HFFc6 (cell line): ENCODE results near the gene HOXA6. TPM values are rescaled to one million over a fixed set of nuclear protein-coding genes. Genes with fewer than 3 reads are reported as not detected.

Experiments used
- DNase-seq: peaks from one replicate; pipeline ENCODE4 v3.0.0-alpha.2; 2018
- H3K27ac Mint-ChIP-seq: 2 replicates; pipeline ENCODE4 v1.8.0; 2020; ENCODE audit warnings: mild to moderate bottlenecking, mixed read lengths
- H3K27me3 Mint-ChIP-seq: 2 replicates; pipeline ENCODE4 v1.8.0; 2021; ENCODE audit warnings: mild to moderate bottlenecking, moderate library complexity, mixed read lengths; ENCODE audit not compliant: insufficient read depth
- H3K36me3 Mint-ChIP-seq: 2 replicates; pipeline ENCODE4 v1.8.0; 2021; ENCODE audit warnings: low read depth, mixed read lengths
- H3K4me1 Mint-ChIP-seq: 2 replicates; pipeline ENCODE4 v1.8.0; 2020; ENCODE audit warnings: low read depth, mixed read lengths
- H3K4me3 Mint-ChIP-seq: 2 replicates; pipeline ENCODE4 v1.8.0; 2020; ENCODE audit warnings: mild to moderate bottlenecking, moderate library complexity, mixed read lengths
- H3K9me3 Mint-ChIP-seq: 2 replicates; pipeline ENCODE4 v1.8.0; 2020; ENCODE audit warnings: mild to moderate bottlenecking, mixed read lengths
- CTCF ChIP-seq: fragments of 200-600 bp; sonication (generic); IDR thresholded peaks from 2 replicates; pipeline ENCODE4 v1.5.0; 2021; ENCODE audit warnings: antibody characterized with exemption, mild to moderate bottlenecking
- total RNA-seq, 6 experiments: library from RNA; stranded (reverse); fragmentation: NEBNext Ultra II Directional; extraction: Animal tissue kit (Norgen Biotek cat#: 25700); gene quantifications; 2 replicates in 1 of 6; 3 replicates in 5 of 6; pipeline ENCODE4 v1.2.3, GENCODE V29; 2021

Gene HOXA6
- total RNA-seq, 6 experiments from 2014 or later, result 2.3 to 3.8 (median 2.8) TPM

- Mint-ChIP-seq H3K27me3 (peaks cover 20% of the 10 kb centered on the region), H3K27ac (no peak overlapping the region)
- DNase-seq, result no peak
These were observed 20.8 kb downstream of the HOXA6 start for GRCh38 chr7:27126596-27127327.

DNA sequence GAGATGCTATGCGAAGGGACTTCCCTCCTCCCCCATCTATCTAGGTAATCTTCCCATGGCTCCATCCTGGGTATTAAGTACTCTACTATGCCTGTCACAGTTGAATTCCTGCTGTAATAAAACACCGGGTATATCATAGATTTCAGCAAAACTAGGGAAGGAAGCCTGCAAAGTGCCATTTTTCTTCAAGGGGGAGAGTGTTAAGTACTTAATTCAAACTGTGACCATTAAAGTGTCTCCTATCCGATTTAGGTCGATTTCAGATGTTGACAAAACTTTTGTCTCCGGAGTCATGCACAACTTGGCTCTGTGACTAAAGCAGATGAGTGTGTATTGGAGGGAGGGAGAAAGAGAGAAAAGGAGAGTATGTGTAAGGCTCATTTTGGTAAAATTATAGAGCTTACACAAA, 21.6 kb downstream of the HOXA6 start:
- Mint-ChIP-seq H3K27ac (no peak overlapping the region), H3K4me3 (no peak overlapping the region), H3K27me3 (peaks cover 20% of the 10 kb centered on the region), H3K4me1 (peaks cover 16% of the 10 kb centered on the region), H3K36me3 (peaks cover 11% of the 10 kb centered on the region; the same call in 1 of the 2 replicates), H3K9me3 (no peaks in the 10 kb centered on the region)
- no peak for DNase-seq
- no peak for TF ChIP-seq CTCF

More at GRCh38 chr7:27126596-27127327, 20.8 kb downstream of the HOXA6 start:
- Mint-ChIP-seq H3K9me3 (no peaks in the 10 kb centered on the region), H3K4me3 (no peak overlapping the region), H3K4me1 (peaks cover 23% of the 10 kb centered on the region), H3K36me3 (peaks cover 11% of the 10 kb centered on the region; the same call in 1 of the 2 replicates)
- TF ChIP-seq CTCF, result no peak

DNA sequence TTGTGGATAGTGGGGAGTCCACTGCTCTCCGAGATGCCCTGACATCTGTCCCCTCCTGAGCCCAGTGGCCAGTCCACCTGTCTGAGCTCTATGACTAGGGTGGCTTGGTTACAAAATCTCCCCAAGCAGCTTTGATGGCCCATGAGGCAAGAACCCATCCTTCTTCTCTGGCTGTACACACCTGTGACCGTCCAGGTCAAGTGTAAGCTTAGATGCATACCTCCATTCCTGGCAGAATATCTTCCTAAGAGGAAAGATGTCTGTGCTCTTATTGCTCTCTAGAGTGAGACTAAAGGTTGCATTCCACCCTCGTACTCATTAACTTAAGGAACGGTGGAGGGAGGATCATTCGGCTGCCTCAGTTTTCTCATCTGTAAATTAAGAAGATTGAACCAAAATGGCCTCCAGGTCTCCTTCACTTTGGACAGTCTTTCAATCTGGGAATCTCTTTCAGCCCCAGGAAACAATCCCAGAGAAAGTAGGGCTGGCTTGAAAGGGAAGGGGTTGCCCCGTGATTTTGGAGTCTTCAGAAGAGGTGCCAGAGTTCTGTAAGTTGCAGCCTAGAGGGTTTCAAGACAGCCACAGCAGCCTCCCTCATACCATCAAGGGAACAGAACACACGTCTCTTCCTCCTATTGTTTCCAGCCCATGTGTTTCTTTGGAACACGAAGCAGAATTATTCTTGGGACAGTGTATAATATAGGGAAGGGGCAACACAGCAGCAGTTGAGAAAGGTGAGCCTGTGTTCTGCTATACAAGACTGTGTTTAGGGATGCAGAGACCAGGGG, 22.5 kb downstream of the HOXA6 start:
- peak overlapping the region; percentile 67; the same call in 1 of the 2 replicates for H3K27ac Mint-ChIP-seq
- peaks cover 16% of the 10 kb centered on the region for H3K4me1 Mint-ChIP-seq
- no peaks in the 10 kb centered on the region for H3K9me3 Mint-ChIP-seq
- H3K4me3 Mint-ChIP-seq, result peak overlapping the region; percentile 80
- peaks cover 20% of the 10 kb centered on the region for H3K27me3 Mint-ChIP-seq
- peaks cover 11% of the 10 kb centered on the region; the same call in 1 of the 2 replicates for H3K36me3 Mint-ChIP-seq
- no peak for TF ChIP-seq CTCF
- no peak for DNase-seq

GRCh38 chr7:27124096-27124901, 23.3 kb downstream of the HOXA6 start:
- peak overlapping the region; percentile 67; the same call in 1 of the 2 replicates for H3K27ac Mint-ChIP-seq
- peak; percentile 88 for DNase-seq
- H3K9me3 Mint-ChIP-seq, result no peaks in the 10 kb centered on the region
- no peak; the same call in 1 of the 2 replicates for TF ChIP-seq CTCF
- peaks cover 25% of the 10 kb centered on the region for H3K27me3 Mint-ChIP-seq
- H3K4me3 Mint-ChIP-seq, result peak overlapping the region; percentile 80
- H3K36me3 Mint-ChIP-seq, result peaks cover 10% of the 10 kb centered on the region; the same call in 1 of the 2 replicates
- H3K4me1 Mint-ChIP-seq, result peaks cover 16% of the 10 kb centered on the region

GRCh38 chr7:27123477-27124053, 24.0 kb downstream of the HOXA6 start:
- H3K4me3 Mint-ChIP-seq, result peak overlapping the region; percentile 80
- peak overlapping the region; percentile 67; the same call in 1 of the 2 replicates for H3K27ac Mint-ChIP-seq
- H3K9me3 Mint-ChIP-seq, result no peaks in the 10 kb centered on the region
- peaks cover 16% of the 10 kb centered on the region for H3K4me1 Mint-ChIP-seq
- peaks cover 2% of the 10 kb centered on the region; the same call in 1 of the 2 replicates for H3K36me3 Mint-ChIP-seq
- TF ChIP-seq CTCF, result no peak
- H3K27me3 Mint-ChIP-seq, result peaks cover 29% of the 10 kb centered on the region
- DNase-seq, result no peak
